ENCODE data around the gene ITPK1. TPM values are rescaled to one million over a fixed set of nuclear protein-coding genes. Genes with fewer than 3 reads are reported as not detected.

ITPK1 gene
- total and polyA plus RNA-seq, 2 experiments from 2014 or later = 18.7 to 35.0 TPM

GRCh38 chr14:93002049-93002448 is 113.7 kb downstream of the ITPK1 start:
- Histone ChIP-seq H3K36me3 (ENCODE audit: low read depth) (no peaks in the 10 kb centered on the region), H3K4me2 (ENCODE audit: unreplicated experiment) (no peak overlapping the region), H3K4me1 (ENCODE audit: insufficient read depth) (peaks cover 16% of the 10 kb centered on the region), H2AFZ (no peak overlapping the region), H4K20me1 (ENCODE audit: insufficient read depth) (no peaks in the 10 kb centered on the region), H3K9ac (no peak overlapping the region), H3K9me2 (ENCODE audit: insufficient read depth) (no peaks in the 10 kb centered on the region), H3K4me3 (no peak overlapping the region), H3F3A (ENCODE audit: insufficient read depth) (no peaks in the 10 kb centered on the region), H3K9me3 (ENCODE audit: low read depth) (no peaks in the 10 kb centered on the region), H3K27me3 (replicated peaks; ENCODE audit: insufficient read depth) (no peaks in the 10 kb centered on the region), H3K79me2 (ENCODE audit: insufficient read depth) (no peaks in the 10 kb centered on the region), H3K27ac (no peak overlapping the region)
- in situ Hi-C loops (cut with MboI) = no loop called here
- WGBS, 2 experiments (ENCODE audit: low coverage in 1 of 2, low lambda C conversion rate in 2 of 2, missing lambda C conversion rate in 2 of 2) = 98 to 99% methylated on average over 6 of the region's 6 CpGs
- DNase-seq = no peak
- no peak for TF ChIP-seq EZH2 (IDR thresholded peaks at IDR 0.05; ENCODE audit: insufficient read depth, poor library complexity, severe bottlenecking)
- TF ChIP-seq EZH2phosphoT487 (IDR thresholded peaks at IDR 0.05; ENCODE audit: insufficient read depth, low read depth) = no peak

- 98 to 99% methylated on average over 10 of the region's 10 CpGs for WGBS, 2 experiments (ENCODE audit: low coverage in 1 of 2, low lambda C conversion rate in 2 of 2, missing lambda C conversion rate in 2 of 2)
Observed at GRCh38 chr14:92998946-92999345, 116.8 kb downstream of the ITPK1 start.

GRCh38 chr14:92997343-92998061 is 118.2 kb downstream of the ITPK1 start:
- DNase-seq = peak; percentile 67
- no peaks in the 10 kb centered on the region for H4K20me1 ChIP-seq (ENCODE audit: insufficient read depth)
- H3K27me3 ChIP-seq (replicated peaks; ENCODE audit: insufficient read depth) = no peaks in the 10 kb centered on the region
- H3K4me2 ChIP-seq (ENCODE audit: unreplicated experiment) = peak overlapping the region; percentile 11
- H3K9me3 ChIP-seq (ENCODE audit: low read depth) = no peaks in the 10 kb centered on the region
- H3K79me2 ChIP-seq (ENCODE audit: insufficient read depth) = no peaks in the 10 kb centered on the region
- no peak overlapping the region; the same call in 1 of the 2 replicates for H3K27ac ChIP-seq
- TF ChIP-seq EZH2phosphoT487 (IDR thresholded peaks at IDR 0.05; ENCODE audit: insufficient read depth, low read depth) (no peak), EZH2 (IDR thresholded peaks at IDR 0.05; ENCODE audit: insufficient read depth, poor library complexity, severe bottlenecking) (no peak)
- in situ Hi-C loops (cut with MboI) = no loop called here
- no peaks in the 10 kb centered on the region for H3K36me3 ChIP-seq (ENCODE audit: low read depth)
- no peak overlapping the region for H2AFZ ChIP-seq
- H3F3A ChIP-seq (ENCODE audit: insufficient read depth) = no peaks in the 10 kb centered on the region
- H3K4me1 ChIP-seq (ENCODE audit: insufficient read depth) = peaks cover 8% of the 10 kb centered on the region
- H3K9me2 ChIP-seq (ENCODE audit: insufficient read depth) = no peaks in the 10 kb centered on the region
- H3K9ac ChIP-seq = peak overlapping the region; percentile 6; the same call in 1 of the 2 replicates
- WGBS, 2 experiments (ENCODE audit: low coverage in 1 of 2, low lambda C conversion rate in 2 of 2, missing lambda C conversion rate in 2 of 2) = 38 to 40% methylated on average over 14 of the region's 14 CpGs
- H3K4me3 ChIP-seq = no peak overlapping the region

More at GRCh38 chr14:92998946-92999345, 116.8 kb downstream of the ITPK1 start:
- H3K4me1 ChIP-seq (ENCODE audit: insufficient read depth) = peaks cover 8% of the 10 kb centered on the region
- no peak overlapping the region for H3K27ac ChIP-seq
- no peak for DNase-seq
- in situ Hi-C loops (cut with MboI) = no loop called here
- no peak overlapping the region for H3K9ac ChIP-seq
- H3K4me3 ChIP-seq = no peak overlapping the region
- no peaks in the 10 kb centered on the region for H3K9me2 ChIP-seq (ENCODE audit: insufficient read depth)
- H4K20me1 ChIP-seq (ENCODE audit: insufficient read depth) = no peaks in the 10 kb centered on the region
- H2AFZ ChIP-seq = no peak overlapping the region
- H3F3A ChIP-seq (ENCODE audit: insufficient read depth) = no peaks in the 10 kb centered on the region
- no peak overlapping the region for H3K4me2 ChIP-seq (ENCODE audit: unreplicated experiment)
- no peaks in the 10 kb centered on the region for H3K27me3 ChIP-seq (replicated peaks; ENCODE audit: insufficient read depth)
- H3K79me2 ChIP-seq (ENCODE audit: insufficient read depth) = no peaks in the 10 kb centered on the region
- TF ChIP-seq EZH2 (IDR thresholded peaks at IDR 0.05; ENCODE audit: insufficient read depth, poor library complexity, severe bottlenecking) = no peak
- TF ChIP-seq EZH2phosphoT487 (IDR thresholded peaks at IDR 0.05; ENCODE audit: insufficient read depth, low read depth) = no peak
- H3K9me3 ChIP-seq (ENCODE audit: low read depth) = no peaks in the 10 kb centered on the region
- H3K36me3 ChIP-seq (ENCODE audit: low read depth) = no peaks in the 10 kb centered on the region

- H3K36me3 ChIP-seq (ENCODE audit: low read depth) = no peaks in the 10 kb centered on the region
- H4K20me1 ChIP-seq (ENCODE audit: insufficient read depth) = no peaks in the 10 kb centered on the region
Observed at GRCh38 chr14:92995620-92996019, 120.1 kb downstream of the ITPK1 start.

More at GRCh38 chr14:92995620-92996019, 120.1 kb downstream of the ITPK1 start:
- no peaks in the 10 kb centered on the region for H3K27me3 ChIP-seq (replicated peaks; ENCODE audit: insufficient read depth)
- DNase-seq = no peak
- no peak overlapping the region for H2AFZ ChIP-seq
- H3K9me2 ChIP-seq (ENCODE audit: insufficient read depth) = no peaks in the 10 kb centered on the region
- H3K9me3 ChIP-seq (ENCODE audit: low read depth) = no peaks in the 10 kb centered on the region
- H3K4me3 ChIP-seq = no peak overlapping the region
- WGBS, 2 experiments (ENCODE audit: low coverage in 1 of 2, low lambda C conversion rate in 2 of 2, missing lambda C conversion rate in 2 of 2) = 97 to 99% methylated on average over 9 of the region's 9 CpGs
- H3K27ac ChIP-seq = no peak overlapping the region
- no peak overlapping the region for H3K4me2 ChIP-seq (ENCODE audit: unreplicated experiment)
- peaks cover 8% of the 10 kb centered on the region for H3K4me1 ChIP-seq (ENCODE audit: insufficient read depth)
- TF ChIP-seq EZH2 (IDR thresholded peaks at IDR 0.05; ENCODE audit: insufficient read depth, poor library complexity, severe bottlenecking) = no peak
- TF ChIP-seq EZH2phosphoT487 (IDR thresholded peaks at IDR 0.05; ENCODE audit: insufficient read depth, low read depth) = no peak
- H3K9ac ChIP-seq = no peak overlapping the region
- H3K79me2 ChIP-seq (ENCODE audit: insufficient read depth) = no peaks in the 10 kb centered on the region
- in situ Hi-C loops (cut with MboI) = no loop called here
- no peaks in the 10 kb centered on the region for H3F3A ChIP-seq (ENCODE audit: insufficient read depth)

Data from GM23248 (cell line).